Measurements from ENCODE around the gene RNF144A. TPM values are rescaled to one million over a fixed set of nuclear protein-coding genes. Genes with fewer than 3 reads are reported as not detected.

The RNF144A gene
- total RNA-seq, 1 experiment from 2014 or later: 9.5 TPM

- POLR2A ChIA-PET (ENCODE audit: unreplicated experiment): no interaction called here
- H3F3A ChIP-seq (ENCODE audit: low read length, unreplicated experiment): no peaks in the 10 kb centered on the region
These were observed 127.3 kb downstream of the RNF144A start for GRCh38 chr2:7044253-7045250.

GRCh38 chr2:7045601-7046590 lies 128.7 kb downstream of the RNF144A start:
- Histone ChIP-seq H3K9me3 (ENCODE audit: low read length) (no peaks in the 10 kb centered on the region), H3K4me1 (ENCODE audit: insufficient read depth, low read length) (0 out of 2 replicates have a peak, but pooled peaks cover 4% of the 10 kb centered on the region), H2AFZ (ENCODE audit: low read length) (no peak overlapping the region), H3K27ac (ENCODE audit: low read length) (no peak overlapping the region), H3K9ac (ENCODE audit: low read length) (no peak overlapping the region), H4K20me1 (ENCODE audit: low read length) (no peaks in the 10 kb centered on the region), H3F3A (ENCODE audit: low read length, unreplicated experiment) (no peaks in the 10 kb centered on the region), H3K4me3 (ENCODE audit: low read length) (no peak overlapping the region), H3K36me3 (ENCODE audit: low read depth, low read length) (no peaks in the 10 kb centered on the region), H3K79me2 (ENCODE audit: low read length) (no peaks in the 10 kb centered on the region), H3K9me2 (replicated peaks; ENCODE audit: low read length) (no peaks in the 10 kb centered on the region), H3K4me2 (ENCODE audit: low read length) (no peak overlapping the region), H3K27me3 (ENCODE audit: low read length) (no peaks in the 10 kb centered on the region)
- intact Hi-C loops (cut with micrococcal nuclease): loop anchor here (2.0 kb wide), 1 partner anchor 149 kb away; no protein-coding TSS in a partner anchor
- CTCF ChIA-PET: no interaction called here
- DNase-seq: no peak
- TF ChIP-seq EZH2phosphoT487 (IDR thresholded peaks at IDR 0.05; ENCODE audit: borderline replicate concordance, low read length): no peak
- no peak for TF ChIP-seq EZH2 (IDR thresholded peaks at IDR 0.05; ENCODE audit: low read length, unreplicated experiment)
- TF ChIP-seq CTCF (conservative IDR thresholded peaks at IDR 0.05; ENCODE audit: low read depth, low read length): no peak
- no peak for ATAC-seq
- POLR2A ChIA-PET (ENCODE audit: unreplicated experiment): no interaction called here
- BruUV-seq (replicated peaks): no TSS peak

More at GRCh38 chr2:7044253-7045250, 127.3 kb downstream of the RNF144A start:
- no peaks in the 10 kb centered on the region for H3K36me3 ChIP-seq (ENCODE audit: low read depth, low read length)
- no peak overlapping the region for H3K4me3 ChIP-seq (ENCODE audit: low read length)
- no peak overlapping the region for H3K9ac ChIP-seq (ENCODE audit: low read length)
- H2AFZ ChIP-seq (ENCODE audit: low read length): no peak overlapping the region
- no peak overlapping the region for H3K4me2 ChIP-seq (ENCODE audit: low read length)
- ATAC-seq: peak; percentile 82
- CTCF ChIA-PET: interaction anchor here (0.6 to 1.3 kb wide), 2 partner anchors 70 to 148 kb away, joined by 5 to 6 read pairs; no protein-coding TSS in a partner anchor
- no TSS peak for BruUV-seq (replicated peaks)
- no peaks in the 10 kb centered on the region for H3K9me3 ChIP-seq (ENCODE audit: low read length)
- intact Hi-C loops (cut with micrococcal nuclease): loop anchor here (1.0 to 2.0 kb wide), 2 partner anchors 148 to 218 kb away; no protein-coding TSS in a partner anchor
- peak; percentile 76 for DNase-seq
- H3K79me2 ChIP-seq (ENCODE audit: low read length): no peaks in the 10 kb centered on the region
- TF ChIP-seq EZH2phosphoT487 (IDR thresholded peaks at IDR 0.05; ENCODE audit: borderline replicate concordance, low read length) (no peak), EZH2 (IDR thresholded peaks at IDR 0.05; ENCODE audit: low read length, unreplicated experiment) (no peak), CTCF (conservative IDR thresholded peaks at IDR 0.05; ENCODE audit: low read depth, low read length) (peak; percentile 94)
- H3K4me1 ChIP-seq (ENCODE audit: insufficient read depth, low read length): 0 out of 2 replicates have a peak, but pooled peaks cover 4% of the 10 kb centered on the region
- no peaks in the 10 kb centered on the region for H3K9me2 ChIP-seq (replicated peaks; ENCODE audit: low read length)
- no peaks in the 10 kb centered on the region for H3K27me3 ChIP-seq (ENCODE audit: low read length)
- no peaks in the 10 kb centered on the region for H4K20me1 ChIP-seq (ENCODE audit: low read length)
- no peak overlapping the region for H3K27ac ChIP-seq (ENCODE audit: low read length)
